ENCODE results near the gene EYS. TPM values are rescaled to one million over a fixed set of nuclear protein-coding genes. Genes with fewer than 3 reads are reported as not detected.

The EYS gene
- total RNA-seq, 1 donor from 2014 or later: not detected

DNA sequence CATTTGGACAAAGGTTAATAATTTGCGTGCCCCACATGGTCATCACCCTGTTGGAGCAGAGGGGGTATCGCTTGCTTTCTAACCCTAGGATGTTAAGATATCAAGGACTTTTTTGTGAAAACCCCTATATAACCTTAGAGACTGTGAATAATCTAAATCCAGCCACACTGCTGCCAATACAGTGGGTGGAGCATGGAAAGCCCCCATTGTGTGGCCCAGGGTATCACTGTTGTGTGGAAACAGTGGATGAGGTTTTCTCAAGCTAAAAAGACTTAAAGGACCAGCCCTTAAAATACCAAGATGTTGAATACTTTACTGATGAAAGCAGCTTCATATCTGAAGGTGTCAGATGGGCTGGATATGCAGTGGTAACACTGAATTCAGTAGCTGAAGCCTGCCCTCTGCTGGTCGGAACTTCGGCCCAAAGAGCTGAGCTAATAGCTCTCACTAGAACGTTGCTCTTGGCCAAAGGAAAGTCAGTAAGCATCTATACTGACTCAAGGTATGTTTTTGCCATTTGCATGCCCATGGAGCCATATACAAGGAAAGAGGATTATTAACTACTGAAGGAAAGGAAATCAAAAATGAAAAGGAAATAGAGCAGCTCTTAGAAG is 1376.2 kb downstream of the EYS start:
- intact Hi-C loops (cut with micrococcal nuclease): no loop called here
- ATAC-seq: no peak
- DNase-seq: peak; percentile 79

DNA sequence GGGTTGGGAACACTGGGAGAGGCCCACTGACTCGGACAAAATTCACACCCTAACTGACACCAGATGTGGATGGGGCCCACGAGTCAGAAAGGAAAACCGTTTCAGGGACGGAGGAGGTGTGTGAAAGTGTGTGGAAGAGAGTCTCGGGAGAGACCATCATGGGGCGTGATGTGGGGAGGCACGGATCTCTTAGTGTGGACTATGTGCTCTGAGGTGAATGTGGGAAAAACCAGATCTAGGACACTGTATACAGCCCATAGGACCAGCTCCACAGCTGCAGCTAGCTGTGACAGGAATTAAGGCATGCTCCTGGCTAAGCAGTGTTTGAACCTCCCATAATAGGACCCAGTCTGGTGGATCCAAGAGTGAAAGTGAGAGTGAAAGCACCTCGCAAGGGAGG is 1380.1 kb downstream of the EYS start:
- intact Hi-C loops (cut with micrococcal nuclease): no loop called here
- DNase-seq: no peak
- ATAC-seq: no peak

DNA sequence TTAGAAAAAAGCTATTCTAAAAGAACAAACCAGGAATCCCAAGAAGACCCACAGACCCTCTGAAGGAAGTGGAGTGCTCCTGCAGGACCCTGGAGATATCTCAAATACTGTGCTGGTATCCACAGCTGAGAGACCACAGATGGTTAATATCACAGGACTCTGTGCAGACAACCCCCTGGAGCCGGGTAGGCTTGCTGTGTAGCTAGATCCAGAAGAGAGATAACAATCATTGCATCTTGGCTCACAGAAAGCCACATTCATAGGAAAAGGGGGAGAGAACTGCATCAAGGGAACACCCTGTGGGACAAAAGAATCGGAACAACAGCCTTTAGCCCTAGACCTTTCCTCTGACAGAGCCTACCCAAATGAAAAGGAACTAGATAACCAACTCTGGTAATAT is 1381.9 kb downstream of the EYS start:
- DNase-seq (no peak), ATAC-seq (no peak)
- intact Hi-C loops (cut with micrococcal nuclease): no loop called here

DNA sequence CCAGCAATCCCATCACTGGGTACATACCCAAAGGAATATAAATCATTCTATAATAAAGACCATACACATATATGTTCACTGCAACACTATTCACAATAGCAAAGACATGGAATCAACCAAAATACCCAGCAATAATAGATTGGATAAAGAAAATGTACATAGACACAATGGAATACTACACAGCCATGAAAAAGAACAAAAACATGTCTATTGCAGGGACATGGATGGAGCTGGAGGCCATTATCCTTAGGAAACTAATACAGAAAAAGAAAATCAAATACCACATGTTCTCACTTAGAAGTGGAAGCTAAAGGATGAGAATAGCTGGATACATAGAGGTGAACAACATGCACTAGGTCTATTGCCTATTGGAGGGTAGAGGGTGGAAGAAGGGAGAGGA is 1396.8 kb downstream of the EYS start:
- DNase-seq (no peak), ATAC-seq (no peak)
- intact Hi-C loops (cut with micrococcal nuclease): no loop called here

DNA sequence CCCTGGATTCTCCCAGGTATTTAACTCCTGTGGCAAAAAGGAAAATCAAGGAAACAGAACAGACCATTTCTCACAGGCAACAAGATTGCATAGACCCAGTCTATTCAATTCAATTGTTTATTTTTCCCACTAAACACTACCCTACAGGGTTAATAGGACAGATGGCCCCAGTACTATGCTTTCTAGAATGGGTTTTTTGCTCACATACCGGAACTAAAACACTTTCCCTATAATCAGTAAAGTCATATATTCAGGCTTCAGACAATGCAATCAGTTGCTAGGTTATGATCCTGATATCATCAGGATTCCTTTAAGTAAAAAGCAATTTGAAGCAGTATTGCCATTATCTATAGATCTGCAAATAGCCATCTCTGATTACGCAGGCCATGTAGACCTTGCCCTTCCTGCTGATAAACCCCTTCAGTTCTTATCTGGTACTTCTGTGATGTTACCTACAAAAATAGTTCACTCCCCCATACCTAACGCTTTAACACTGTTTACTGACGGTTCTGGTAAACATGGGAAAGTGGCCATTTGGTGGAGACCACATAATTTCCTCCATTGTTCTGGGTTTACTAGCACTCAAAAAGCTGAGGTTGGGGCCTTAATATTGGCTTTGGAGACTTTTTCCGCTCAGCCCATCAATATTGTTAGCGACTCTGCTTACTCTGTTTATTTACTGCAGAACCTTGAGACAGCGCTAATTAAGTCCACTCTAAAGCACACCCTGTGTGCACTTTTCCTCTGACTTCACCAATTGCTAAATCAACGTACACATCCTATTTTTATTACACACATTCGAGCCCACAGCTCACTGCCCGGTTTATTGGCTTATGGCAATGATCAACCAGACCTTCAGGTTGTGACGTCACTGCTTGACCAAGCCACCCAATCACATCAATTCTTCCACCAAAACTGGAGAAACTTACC is 1405.5 kb downstream of the EYS start:
- no peak for DNase-seq
- intact Hi-C loops (cut with micrococcal nuclease): no loop called here
- no peak for ATAC-seq

DNA sequence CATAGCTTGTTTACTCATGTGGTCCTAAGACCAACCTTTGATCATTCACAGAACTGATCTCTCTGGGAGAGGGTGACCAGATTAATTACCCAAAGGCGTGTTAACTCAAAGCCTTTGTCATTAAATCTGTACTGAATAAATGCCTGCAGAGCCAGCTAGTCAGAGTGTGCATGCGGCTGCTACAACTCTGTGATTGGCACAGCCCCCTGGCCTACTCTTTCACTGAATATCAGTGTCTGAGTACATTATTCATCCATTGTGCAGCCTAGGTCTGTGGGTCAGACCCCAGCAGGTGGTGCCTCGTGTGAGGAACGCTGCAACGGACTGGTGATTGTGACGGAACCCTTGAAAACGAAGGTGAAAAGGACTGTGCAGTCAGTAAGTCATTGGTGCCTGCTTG is 1407.8 kb downstream of the EYS start:
- DNase-seq: no peak
- ATAC-seq: no peak
- intact Hi-C loops (cut with micrococcal nuclease): no loop called here

DNA sequence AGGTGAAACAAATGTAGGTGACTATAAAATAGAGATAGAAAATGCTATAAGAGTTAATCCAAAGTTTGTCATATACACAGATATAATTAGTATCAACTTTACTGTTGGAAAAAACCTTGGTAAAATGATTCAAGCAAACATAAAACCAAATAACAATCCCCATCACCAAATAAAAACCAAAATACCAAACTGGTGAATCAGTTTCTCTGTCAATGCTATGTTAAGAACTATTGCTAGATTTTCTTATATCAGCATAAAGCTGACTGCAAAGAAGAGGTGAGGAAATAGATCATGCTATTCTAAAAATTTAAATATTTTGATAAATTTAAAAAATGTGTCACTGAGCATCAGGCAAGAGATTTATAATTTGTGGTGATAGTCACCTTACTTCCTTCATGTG is 1413.0 kb downstream of the EYS start:
- no peak for ATAC-seq
- intact Hi-C loops (cut with micrococcal nuclease): no loop called here
- no peak for DNase-seq

DNA sequence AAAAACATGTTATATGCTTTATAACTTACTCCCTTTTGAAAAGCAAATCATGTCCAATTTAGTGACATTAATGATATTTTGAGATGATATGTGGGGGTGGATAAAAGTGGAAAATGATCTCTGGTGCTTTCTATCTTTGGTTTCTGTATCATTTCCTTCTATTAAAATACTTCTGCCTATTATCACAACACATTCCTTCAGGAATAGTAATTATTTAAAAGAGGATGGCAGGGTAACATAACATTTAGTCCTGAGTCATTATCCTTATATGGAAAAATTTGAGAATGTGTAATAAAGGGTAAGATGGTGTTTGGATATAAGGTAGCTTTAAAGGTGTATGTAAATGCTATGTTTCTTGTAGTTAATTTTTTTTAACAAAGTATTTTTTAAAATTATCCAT is 1413.7 kb downstream of the EYS start:
- no peak for DNase-seq
- ATAC-seq: no peak
- intact Hi-C loops (cut with micrococcal nuclease): no loop called here

DNA sequence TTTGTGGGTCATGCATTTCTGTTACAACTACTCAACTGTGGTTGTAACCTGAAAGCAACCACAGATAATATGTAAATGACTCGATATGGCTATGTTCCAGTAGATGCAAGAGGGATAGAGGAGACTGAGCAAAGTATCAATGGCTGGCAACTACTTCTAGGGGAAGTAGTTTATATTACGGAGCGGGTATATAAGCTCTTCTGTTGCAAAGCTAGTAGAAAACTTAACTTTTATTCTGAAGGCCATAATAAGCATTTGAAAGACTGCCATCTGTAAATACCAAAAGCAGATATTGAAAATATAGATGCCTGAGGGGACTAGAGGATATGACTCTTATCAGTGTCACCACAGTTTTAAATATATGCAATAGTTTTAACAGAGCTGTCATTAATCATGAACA is 1416.2 kb downstream of the EYS start:
- ATAC-seq (no peak), DNase-seq (no peak)
- intact Hi-C loops (cut with micrococcal nuclease): no loop called here

DNA sequence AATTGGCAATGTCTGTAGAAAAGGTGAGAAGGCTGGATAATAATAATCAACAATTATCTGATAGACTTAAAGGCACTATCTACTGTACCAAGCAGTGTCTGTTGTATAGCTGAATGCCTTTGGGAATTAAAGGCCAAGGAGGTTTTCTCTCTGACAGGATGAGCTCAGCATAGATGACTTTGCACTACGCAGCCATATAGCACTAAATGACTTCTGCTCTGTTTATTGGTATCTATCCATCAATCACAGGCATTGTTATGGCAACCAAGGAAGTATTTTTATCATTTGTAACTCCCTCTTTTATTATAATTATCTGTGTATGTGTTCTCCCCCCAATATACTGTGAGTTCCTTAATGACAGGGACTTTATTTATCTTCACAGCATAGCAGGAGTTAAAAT is 1417.1 kb downstream of the EYS start:
- intact Hi-C loops (cut with micrococcal nuclease): no loop called here
- DNase-seq: no peak
- ATAC-seq: no peak

DNA sequence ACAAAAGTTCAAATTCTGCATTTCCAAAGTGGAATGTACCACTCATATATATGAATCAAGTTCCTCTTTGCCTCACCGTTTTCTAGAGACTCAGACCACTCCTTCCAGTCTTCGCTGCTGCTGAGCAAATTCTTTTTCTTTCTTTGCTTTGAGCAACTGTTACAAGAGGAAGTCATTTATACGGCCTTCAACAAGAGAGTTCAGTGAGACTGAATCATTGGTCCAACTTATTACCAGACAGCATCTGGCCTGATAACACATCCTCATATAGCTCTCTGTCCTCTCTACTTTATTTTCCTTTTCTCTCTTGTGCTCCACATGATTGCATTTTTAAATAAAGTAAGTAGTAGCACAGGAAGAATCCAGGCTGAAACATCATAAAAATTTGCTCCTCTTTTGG is 1418.7 kb downstream of the EYS start:
- intact Hi-C loops (cut with micrococcal nuclease): no loop called here
- DNase-seq: no peak
- ATAC-seq: no peak

DNA sequence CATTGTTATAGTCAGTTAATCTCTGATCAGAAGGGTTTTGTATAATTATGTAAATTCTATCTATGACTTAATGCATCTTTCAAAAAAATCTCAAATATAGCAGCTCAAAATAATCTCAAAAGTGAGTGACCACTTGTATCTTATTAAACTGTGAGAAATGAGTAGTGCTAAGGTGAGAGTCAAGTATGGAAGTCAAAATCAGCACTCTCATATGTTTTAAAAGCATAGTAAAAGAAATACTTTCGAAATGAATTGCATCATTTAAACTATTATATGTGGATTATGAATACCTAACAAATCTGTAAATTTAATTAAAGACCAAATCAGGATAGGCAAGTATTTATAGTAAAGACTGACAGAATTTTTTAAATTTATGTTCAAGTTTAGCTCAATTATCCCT is 1425.9 kb downstream of the EYS start:
- intact Hi-C loops (cut with micrococcal nuclease): no loop called here
- ATAC-seq (no peak), DNase-seq (no peak)

DNA sequence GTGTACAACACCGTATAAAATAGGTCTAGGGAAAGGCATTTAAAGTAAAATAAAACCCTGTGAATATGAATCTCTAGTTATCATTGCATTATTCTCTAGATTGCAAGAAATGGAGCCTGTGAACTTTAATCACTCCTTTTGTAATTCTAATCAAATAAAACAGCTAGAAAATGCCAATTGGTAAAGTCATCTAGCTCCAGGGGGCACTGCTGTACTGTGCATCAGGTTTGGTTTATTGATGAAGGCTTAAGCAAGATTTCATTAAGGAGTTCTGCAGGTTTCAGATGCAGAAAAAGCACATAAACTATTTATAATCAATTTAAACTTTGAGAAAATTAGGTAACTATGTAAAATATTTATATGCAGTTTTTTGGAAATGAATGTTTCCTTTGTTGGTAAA is 1426.5 kb downstream of the EYS start:
- DNase-seq (no peak), ATAC-seq (no peak)
- intact Hi-C loops (cut with micrococcal nuclease): no loop called here

DNA sequence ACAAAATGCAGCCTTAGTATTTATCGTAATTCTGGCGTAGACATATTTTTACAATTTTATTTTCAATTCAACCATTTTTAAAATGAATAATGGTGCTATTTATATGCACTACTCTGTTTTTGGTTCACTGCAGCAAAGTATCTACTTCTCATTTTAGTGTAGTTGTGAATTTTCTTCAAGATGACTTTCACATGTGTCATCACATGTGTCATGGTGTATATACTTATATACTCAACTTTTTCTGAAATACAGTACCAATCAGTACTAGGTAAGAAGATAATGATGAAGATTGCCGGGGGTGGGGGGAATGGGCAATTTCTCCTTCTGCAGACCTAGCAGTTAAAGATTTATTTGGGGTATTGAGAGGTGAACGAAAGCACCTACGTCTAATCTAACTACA is 1436.9 kb downstream of the EYS start:
- no peak for ATAC-seq
- intact Hi-C loops (cut with micrococcal nuclease): no loop called here
- no peak for DNase-seq

DNA sequence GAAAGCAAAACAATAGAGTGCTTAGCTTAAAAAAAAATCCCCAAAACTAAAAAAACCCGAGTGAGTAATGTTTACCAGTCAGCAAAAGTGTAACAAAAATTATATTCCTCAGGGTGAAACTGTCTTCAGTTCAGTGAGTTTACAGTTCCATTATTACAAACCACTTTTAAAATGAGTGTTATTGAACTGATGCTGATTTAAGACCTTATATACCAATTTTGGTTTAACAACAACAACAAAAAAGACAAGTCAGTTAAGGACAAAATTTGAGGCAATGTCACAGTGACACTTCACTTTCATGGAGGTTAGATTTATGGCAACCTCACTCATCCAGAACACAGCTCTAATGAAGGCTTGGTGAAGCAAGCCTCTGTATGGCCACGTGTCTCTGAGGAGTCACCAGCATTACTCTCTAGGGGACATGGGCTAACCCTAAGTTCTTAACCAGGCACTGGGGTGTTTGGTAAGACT is 1440.6 kb downstream of the EYS start:
- intact Hi-C loops (cut with micrococcal nuclease): no loop called here
- DNase-seq: no peak
- ATAC-seq: no peak

DNA sequence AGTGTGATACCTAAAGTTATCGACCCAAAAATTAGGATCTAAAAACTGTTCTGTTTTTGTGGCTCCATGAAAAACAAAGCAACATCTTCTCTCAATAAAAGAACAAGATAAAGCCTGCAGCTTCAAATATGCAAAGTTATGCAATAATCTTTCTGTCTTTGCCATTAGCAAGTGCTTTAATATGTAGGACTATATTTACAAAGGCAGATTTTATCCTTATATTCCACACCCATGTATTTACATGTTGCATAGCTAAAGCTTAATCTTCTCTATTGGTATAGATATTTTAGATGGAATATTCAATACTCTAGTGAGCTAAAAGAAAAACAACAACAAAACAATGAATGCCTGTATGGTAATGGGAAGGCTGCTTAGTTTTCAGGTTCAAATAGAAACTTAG is 1443.2 kb downstream of the EYS start:
- DNase-seq (no peak), ATAC-seq (no peak)
- intact Hi-C loops (cut with micrococcal nuclease): no loop called here

DNA sequence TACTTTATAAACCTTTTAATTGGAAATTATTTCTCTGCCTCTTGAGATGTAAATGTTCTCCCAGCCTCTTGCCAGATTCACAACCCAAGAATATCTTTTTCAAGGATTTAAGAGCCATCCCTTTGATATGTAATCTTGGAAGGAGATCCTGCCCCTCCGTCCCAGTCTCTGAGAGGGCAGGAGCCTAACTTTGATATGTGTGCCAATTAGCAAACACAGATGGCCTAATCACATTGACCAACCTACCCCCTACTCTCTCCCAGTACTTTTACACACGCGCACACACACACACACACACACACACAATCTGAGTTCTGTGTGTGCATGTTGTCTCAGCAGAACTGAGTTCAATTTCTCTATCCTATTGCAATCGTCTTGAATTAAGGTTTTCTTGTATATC is 1447.7 kb downstream of the EYS start:
- intact Hi-C loops (cut with micrococcal nuclease): no loop called here
- DNase-seq (no peak), ATAC-seq (no peak)

DNA sequence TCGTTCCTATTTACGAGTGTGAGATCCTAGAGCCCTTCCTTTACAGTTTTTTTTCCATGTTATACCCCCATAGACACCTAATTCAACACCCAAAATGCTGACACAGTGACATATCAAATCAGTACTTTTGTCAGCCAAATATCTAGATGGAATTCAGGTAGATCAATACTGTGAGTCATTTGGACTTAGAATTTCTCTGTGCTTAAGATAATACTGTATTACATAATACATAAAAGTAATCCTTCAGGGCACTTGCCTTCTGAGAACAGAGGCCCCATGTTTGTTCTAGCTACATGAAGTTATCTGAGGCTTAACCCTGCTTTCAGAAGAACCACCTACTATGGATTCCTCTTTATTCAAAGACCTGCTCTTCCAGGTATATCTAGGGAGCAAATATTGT is 1448.3 kb downstream of the EYS start:
- no peak for ATAC-seq
- no peak for DNase-seq
- intact Hi-C loops (cut with micrococcal nuclease): no loop called here

DNA sequence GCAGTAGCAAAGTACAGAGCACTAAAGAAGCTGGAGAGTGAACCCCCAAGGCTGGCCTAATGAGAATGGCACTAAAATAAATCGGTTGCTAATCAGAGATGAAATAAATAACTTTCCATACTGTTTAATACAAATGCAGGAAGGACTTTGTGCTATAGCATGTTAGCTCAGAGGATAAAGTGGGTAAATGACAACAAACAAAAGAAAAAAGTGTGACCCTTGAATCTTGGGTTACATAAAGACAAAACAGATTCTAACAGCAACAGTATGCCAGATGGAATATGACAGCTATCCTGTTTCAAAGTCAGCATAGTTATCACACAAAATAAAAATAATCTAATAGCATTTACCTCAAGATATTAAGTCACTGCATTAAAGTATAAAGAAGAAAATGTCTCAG is 1448.7 kb downstream of the EYS start:
- no peak for ATAC-seq
- DNase-seq: no peak
- intact Hi-C loops (cut with micrococcal nuclease): no loop called here

DNA sequence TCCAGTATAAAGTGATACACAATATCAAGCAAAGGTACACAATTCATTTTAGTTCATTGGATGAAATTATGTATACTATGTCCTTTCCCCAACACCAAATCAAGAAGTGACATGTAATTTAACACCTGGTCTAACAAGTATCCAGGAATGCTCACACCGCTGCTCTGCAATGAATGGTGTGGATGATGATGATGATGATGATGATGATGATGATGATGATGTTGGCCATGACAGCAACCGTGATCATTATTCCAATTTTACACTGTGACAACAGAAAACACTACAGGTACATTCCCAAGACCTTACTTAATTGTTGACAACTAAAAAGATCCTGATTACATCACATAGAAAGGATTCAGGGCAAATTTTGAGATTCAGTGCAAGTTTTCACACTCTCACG is 1449.4 kb downstream of the EYS start:
- no peak for ATAC-seq
- intact Hi-C loops (cut with micrococcal nuclease): no loop called here
- no peak for DNase-seq

DNA sequence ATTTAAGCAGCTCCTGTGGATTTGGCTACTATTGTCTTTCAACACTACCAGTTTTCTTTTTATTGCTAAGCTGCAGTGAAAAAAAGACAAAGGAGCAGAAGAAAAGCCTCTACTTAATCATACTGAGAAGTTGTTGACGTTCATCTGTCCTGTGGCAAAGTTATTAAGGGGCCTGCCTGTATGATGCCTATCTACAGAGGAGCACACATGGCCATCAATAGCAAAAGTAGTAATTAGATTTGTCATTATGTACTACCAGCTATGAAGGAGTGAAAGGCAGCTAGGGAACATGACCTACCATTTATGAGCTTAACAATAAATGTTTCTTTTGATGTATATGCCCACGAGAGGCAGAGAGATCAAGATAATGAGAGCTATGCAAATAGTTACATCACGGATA is 1450.5 kb downstream of the EYS start:
- ATAC-seq (no peak), DNase-seq (no peak)
- intact Hi-C loops (cut with micrococcal nuclease): no loop called here
